RWPE2 (cell line): ENCODE data around the gene P3H2.

ENCODE experiments used
- ATAC-seq: fragments of 200-7000 bp; cut with Tn5 transposase; 3 replicates; pipeline ENCODE4 v1.9.1; 2021; ENCODE audit warnings: low read depth
- DNase-seq: peaks from one replicate; pipeline ENCODE4 v3.0.0-alpha.2; 2020; ENCODE audit warnings: low spot score
- H3K27ac ChIP-seq: fragments of 450-650 bp; 2 replicates; pipeline ENCODE4 v1.5.1; 2017; ENCODE audit warnings: mild to moderate bottlenecking; ENCODE audit not compliant: poor library complexity, severe bottlenecking
- H3K27me3 ChIP-seq: fragments of 250-450 bp; sonication (Bioruptor Pico); 2 replicates; pipeline ENCODE4 v1.5.1; 2021; ENCODE audit warnings: mild to moderate bottlenecking, moderate library complexity; ENCODE audit not compliant: insufficient read depth, poor library complexity, severe bottlenecking
- H3K36me3 ChIP-seq: fragments of 250-450 bp; sonication (Bioruptor Pico); 2 replicates; pipeline ENCODE4 v1.5.1; 2020; ENCODE audit warnings: low read depth, mild to moderate bottlenecking, moderate library complexity
- H3K4me1 ChIP-seq: fragments of 250-450 bp; sonication (Bioruptor Pico); 2 replicates; pipeline ENCODE4 v1.5.1; 2021; ENCODE audit warnings: mild to moderate bottlenecking, moderate library complexity; ENCODE audit not compliant: insufficient read depth, poor library complexity, severe bottlenecking
- H3K4me3 ChIP-seq: fragments of 250-450 bp; sonication (Bioruptor Pico); 2 replicates; pipeline ENCODE4 v1.5.1; 2021; ENCODE audit warnings: mild to moderate bottlenecking, moderate library complexity; ENCODE audit not compliant: severe bottlenecking
- H3K9me3 ChIP-seq: fragments of 250-450 bp; sonication (Bioruptor Pico); 2 replicates; pipeline ENCODE4 v1.5.1; 2021; ENCODE audit warnings: mild to moderate bottlenecking, moderate library complexity; ENCODE audit not compliant: severe bottlenecking
- TF ChIP-seq, protein P1 (sequence below): fragments of 450-650 bp; IDR thresholded peaks from one replicate; pipeline ENCODE4 v1.5.1; 2017; ENCODE audit warnings: mild to moderate bottlenecking, moderate library complexity; ENCODE audit not compliant: poor library complexity, severe bottlenecking

Gene P3H2

DNA sequence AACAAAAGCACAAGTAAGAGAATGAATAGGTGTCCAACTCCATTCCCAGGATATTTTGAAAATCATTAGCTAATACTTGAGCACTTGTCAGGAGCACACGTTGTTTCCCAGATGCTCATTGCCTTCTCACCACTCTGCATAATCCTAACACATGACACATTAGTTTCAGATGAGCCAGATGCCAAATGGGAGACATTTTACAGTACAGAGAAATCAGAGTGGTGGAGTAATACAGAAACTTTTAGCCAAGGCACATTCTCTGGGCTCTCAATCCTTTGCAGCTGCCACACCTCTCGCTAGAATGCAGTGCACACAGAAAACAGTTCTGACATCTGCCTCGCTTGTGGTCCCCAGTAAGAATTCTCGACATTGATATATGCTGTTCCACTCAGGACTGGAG is 76.6 kb downstream of the P3H2 start:
- H3K27ac ChIP-seq: no peak overlapping the region
- TF ChIP-seq, protein P1, sequence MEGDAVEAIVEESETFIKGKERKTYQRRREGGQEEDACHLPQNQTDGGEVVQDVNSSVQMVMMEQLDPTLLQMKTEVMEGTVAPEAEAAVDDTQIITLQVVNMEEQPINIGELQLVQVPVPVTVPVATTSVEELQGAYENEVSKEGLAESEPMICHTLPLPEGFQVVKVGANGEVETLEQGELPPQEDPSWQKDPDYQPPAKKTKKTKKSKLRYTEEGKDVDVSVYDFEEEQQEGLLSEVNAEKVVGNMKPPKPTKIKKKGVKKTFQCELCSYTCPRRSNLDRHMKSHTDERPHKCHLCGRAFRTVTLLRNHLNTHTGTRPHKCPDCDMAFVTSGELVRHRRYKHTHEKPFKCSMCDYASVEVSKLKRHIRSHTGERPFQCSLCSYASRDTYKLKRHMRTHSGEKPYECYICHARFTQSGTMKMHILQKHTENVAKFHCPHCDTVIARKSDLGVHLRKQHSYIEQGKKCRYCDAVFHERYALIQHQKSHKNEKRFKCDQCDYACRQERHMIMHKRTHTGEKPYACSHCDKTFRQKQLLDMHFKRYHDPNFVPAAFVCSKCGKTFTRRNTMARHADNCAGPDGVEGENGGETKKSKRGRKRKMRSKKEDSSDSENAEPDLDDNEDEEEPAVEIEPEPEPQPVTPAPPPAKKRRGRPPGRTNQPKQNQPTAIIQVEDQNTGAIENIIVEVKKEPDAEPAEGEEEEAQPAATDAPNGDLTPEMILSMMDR: no peak
- ATAC-seq: no peak
- H3K4me1 ChIP-seq: peaks cover 7% of the 10 kb centered on the region
- H3K4me3 ChIP-seq: no peak overlapping the region
- DNase-seq: no peak
- no peaks in the 10 kb centered on the region for H3K27me3 ChIP-seq
- H3K36me3 ChIP-seq: no peaks in the 10 kb centered on the region
- no peaks in the 10 kb centered on the region for H3K9me3 ChIP-seq

DNA sequence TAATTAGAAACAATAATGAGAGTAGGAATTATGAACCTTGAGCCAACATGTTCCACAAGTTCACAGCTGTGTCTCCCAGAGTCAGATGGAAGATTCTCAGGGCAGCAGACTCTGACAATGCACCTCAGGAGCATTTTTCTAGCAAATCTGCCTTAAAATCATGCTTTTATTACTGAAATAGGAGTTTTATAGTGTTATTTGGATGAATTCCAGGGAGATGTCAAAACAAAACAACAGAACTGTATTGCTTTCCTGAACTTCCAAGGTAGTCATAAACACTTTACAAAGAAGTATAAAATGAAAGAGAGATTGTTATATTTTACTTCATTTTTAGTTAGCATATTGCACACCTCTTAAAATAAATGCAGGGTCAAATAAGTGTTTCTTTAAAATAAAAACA is 77.0 kb downstream of the P3H2 start:
- Histone ChIP-seq H3K27me3 (no peaks in the 10 kb centered on the region), H3K9me3 (no peaks in the 10 kb centered on the region), H3K27ac (no peak overlapping the region), H3K4me1 (peaks cover 3% of the 10 kb centered on the region), H3K4me3 (no peak overlapping the region), H3K36me3 (no peaks in the 10 kb centered on the region)
- no peak for ATAC-seq
- DNase-seq: no peak
- TF ChIP-seq, protein P1: no peak

DNA sequence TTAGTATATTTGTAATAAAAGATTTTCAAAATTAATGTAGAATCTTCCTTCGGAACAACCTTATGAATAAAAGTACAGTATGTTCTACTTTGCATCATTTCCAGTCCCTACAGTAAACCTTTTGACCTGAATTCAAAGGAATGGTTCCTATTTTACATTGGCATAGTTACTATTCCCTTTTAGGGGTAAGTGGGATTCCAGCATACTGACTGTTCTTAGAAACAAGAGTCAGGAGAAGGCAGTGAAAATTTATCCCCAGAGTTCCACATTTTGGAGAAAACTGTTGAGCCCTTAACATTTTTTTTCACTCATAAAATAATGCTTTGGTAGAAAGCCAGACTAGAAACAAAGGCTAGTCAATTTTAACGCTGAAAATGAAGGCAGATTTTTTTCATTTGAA is 78.1 kb downstream of the P3H2 start:
- no peaks in the 10 kb centered on the region for H3K27me3 ChIP-seq
- H3K9me3 ChIP-seq: no peaks in the 10 kb centered on the region
- H3K36me3 ChIP-seq: no peaks in the 10 kb centered on the region
- no peak for DNase-seq
- ATAC-seq: no peak
- H3K4me3 ChIP-seq: no peak overlapping the region
- H3K27ac ChIP-seq: no peak overlapping the region
- H3K4me1 ChIP-seq: peaks cover 8% of the 10 kb centered on the region
- TF ChIP-seq, protein P1: no peak

DNA sequence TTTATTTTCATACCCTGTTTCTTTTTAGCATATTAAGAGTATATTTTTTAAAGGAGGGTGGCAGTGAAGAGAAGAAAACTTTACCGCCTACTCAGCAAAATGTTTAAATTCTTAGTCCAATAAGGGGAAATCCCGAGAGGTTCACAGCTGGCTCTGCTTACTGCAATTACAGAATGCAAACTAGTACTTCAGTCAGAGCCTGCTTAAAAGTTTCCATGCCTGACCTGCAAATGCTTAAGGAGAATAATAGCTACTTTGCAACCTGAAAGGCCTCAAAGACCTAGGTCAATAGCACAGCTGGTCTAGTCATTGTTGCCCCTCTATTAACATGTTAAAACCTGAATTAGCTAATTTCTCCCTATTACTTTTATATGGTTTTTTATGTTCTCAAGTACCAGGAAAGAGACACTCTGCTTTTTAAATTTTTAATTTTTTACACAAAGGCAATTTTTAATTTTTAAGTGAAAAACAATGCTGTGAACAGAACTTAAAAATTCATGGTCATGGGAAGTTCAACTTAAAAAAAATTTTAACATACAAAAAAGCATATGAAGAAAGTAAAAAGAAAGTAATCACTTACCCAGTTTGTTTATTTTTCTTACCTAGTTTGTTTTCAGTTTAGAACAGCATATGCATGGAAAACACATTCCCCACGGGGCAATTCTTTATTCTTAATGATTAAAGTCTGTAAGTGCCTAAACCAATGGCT is 79.2 kb downstream of the P3H2 start:
- no peak overlapping the region for H3K27ac ChIP-seq
- H3K4me3 ChIP-seq: no peak overlapping the region
- no peaks in the 10 kb centered on the region for H3K9me3 ChIP-seq
- DNase-seq: no peak
- H3K4me1 ChIP-seq: peaks cover 18% of the 10 kb centered on the region
- TF ChIP-seq, protein P1: no peak
- H3K36me3 ChIP-seq: no peaks in the 10 kb centered on the region
- H3K27me3 ChIP-seq: no peaks in the 10 kb centered on the region
- ATAC-seq: no peak

DNA sequence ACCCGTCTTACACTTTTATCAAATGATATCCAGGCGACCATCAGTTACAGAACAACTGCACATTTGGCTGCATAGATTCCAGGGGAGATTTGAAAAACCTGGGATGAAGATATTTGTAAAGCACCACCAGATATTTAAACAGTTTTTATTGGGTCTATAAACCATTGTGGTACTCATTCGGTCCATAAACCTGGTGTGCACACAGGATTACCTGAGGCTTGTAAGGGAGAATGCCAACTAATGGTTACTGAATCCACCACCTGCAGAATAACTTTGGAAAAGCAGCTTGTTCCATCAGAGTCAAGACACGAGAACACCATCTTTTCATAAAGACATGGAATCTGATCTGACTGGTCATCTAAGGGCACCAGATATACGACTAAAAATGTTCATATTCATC is 80.6 kb downstream of the P3H2 start:
- TF ChIP-seq, protein P1: no peak
- H3K4me1 ChIP-seq: peaks cover 18% of the 10 kb centered on the region
- H3K9me3 ChIP-seq: no peaks in the 10 kb centered on the region
- DNase-seq: no peak
- ATAC-seq: no peak
- no peaks in the 10 kb centered on the region for H3K36me3 ChIP-seq
- H3K4me3 ChIP-seq: no peak overlapping the region
- no peaks in the 10 kb centered on the region for H3K27me3 ChIP-seq
- H3K27ac ChIP-seq: no peak overlapping the region
